Transverse colon (tissue), 3 donors: Measurements from ENCODE around the gene ANKRD33B.

Source experiments
- EP300 ChIP-seq: sonication (generic); formaldehyde crosslinking; IDR thresholded peaks from one replicate; pipeline ENCODE4 v1.6.1; 2017; ENCODE audit warnings: antibody characterized with exemption, low read depth
- POLR2A ChIP-seq: fragments of 450-650 bp; IDR thresholded peaks from one replicate; pipeline ENCODE4 v1.6.1; 2016; ENCODE audit warnings: antibody characterized with exemption, mild to moderate bottlenecking, moderate library complexity
- TF ChIP-seq, protein P1 (sequence below), 5 experiments: fragments of 200-600 bp in 3 of 5; fragments of 450-650 bp in 2 of 5; sonication (generic) in 3 of 5; IDR thresholded peaks; 1 replicate in 2 of 5; 2 replicates in 3 of 5; pipeline ENCODE4 v1.5.1; 2016 to 2017; ENCODE audit warnings: antibody characterized with exemption in 5 of 5, inconsistent platforms in 3 of 5, mild to moderate bottlenecking in 2 of 5, moderate library complexity in 1 of 5

GRCh38 chr5:10634562-10634961 lies 70.7 kb downstream of the ANKRD33B start:
- TF ChIP-seq, protein P1, sequence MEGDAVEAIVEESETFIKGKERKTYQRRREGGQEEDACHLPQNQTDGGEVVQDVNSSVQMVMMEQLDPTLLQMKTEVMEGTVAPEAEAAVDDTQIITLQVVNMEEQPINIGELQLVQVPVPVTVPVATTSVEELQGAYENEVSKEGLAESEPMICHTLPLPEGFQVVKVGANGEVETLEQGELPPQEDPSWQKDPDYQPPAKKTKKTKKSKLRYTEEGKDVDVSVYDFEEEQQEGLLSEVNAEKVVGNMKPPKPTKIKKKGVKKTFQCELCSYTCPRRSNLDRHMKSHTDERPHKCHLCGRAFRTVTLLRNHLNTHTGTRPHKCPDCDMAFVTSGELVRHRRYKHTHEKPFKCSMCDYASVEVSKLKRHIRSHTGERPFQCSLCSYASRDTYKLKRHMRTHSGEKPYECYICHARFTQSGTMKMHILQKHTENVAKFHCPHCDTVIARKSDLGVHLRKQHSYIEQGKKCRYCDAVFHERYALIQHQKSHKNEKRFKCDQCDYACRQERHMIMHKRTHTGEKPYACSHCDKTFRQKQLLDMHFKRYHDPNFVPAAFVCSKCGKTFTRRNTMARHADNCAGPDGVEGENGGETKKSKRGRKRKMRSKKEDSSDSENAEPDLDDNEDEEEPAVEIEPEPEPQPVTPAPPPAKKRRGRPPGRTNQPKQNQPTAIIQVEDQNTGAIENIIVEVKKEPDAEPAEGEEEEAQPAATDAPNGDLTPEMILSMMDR (IDR thresholded peaks at IDR 0.05) = no peak
- TF ChIP-seq EP300 (no peak), POLR2A (no peak)
